ENCODE data around the gene TRMT2A.

Gene TRMT2A

DNA sequence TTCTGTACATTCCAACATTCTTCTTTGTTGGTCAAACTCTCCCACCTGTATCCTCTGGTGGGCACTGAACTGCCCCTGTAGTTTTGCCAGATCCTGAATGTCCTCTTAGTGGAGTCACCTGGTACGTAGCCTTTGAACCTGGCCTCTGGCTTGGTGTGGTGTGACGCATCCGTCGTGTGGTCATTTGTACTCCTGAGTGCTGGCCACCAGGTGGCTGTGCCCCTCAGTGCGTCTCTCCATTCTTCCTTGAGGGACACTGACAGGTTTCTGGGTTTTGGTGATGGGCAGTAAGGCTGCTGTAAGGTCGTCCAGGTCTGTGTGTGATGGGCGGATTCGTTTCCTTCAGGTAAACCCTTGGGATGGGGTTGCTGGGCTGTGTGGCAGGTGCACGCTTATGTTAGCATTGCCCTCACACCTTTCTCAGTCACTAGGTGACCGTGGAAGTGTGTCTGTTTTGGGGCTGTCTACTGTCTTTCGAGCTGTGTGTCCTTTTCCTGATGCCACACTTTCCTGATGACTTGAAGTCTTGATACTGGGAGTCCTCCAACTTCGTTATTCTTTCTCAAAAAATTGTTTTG is 14.7 kb downstream of the TRMT2A start:
- DNase-seq (ENCODE audit: low read depth): no peak

DNA sequence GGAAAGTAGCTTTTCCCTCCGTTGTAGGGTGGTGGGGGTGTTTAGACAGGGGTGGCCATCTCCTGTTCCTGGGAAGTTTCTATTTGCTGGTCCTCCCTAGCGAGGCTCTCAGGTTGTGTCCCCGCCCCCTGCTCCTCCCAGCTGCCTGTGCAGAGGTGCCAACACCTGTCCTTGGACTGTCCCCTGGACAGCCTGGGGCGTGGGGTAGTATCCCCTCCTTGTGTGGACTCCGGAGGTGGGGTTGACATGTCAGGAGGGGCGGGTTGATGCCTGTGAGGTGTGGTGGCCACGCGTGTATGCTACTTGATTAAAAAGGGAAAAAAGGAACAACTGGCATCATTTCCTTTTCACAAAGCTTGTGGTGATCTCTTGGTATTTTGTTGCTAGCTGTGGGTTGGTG is 15.4 kb downstream of the TRMT2A start:
- no peak for DNase-seq (ENCODE audit: low read depth)

DNA sequence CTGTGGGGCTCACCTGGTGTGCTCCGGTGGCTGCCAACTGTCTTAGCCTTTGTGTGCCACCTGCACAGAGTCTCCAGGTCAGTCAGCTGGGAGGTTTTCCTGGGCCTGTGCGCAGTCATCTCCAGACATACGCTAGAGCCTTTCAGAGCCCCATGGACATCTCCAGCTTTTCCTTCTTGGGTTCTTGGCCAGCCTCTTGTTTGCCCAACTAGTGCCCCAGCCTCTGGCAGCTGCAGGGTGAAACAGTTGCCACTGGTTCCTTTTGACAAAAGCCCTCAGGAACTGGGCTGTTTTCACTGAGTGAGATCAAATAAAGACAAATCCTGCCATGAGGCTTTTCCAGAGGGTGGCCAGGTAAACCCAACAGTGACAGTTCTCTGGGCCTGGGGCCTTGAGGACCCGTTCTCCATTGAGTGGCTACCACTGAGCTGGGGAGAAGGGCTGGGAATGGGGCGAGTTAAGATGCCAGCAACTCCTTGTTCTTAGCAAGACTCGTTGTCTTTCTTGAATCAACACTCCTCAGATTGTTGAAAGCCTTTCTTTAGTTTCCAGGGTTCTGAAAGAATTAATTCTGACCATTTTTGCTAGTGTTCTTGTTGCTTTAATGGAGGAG is 17.8 kb downstream of the TRMT2A start:
- DNase-seq (ENCODE audit: low read depth): no peak

DNA sequence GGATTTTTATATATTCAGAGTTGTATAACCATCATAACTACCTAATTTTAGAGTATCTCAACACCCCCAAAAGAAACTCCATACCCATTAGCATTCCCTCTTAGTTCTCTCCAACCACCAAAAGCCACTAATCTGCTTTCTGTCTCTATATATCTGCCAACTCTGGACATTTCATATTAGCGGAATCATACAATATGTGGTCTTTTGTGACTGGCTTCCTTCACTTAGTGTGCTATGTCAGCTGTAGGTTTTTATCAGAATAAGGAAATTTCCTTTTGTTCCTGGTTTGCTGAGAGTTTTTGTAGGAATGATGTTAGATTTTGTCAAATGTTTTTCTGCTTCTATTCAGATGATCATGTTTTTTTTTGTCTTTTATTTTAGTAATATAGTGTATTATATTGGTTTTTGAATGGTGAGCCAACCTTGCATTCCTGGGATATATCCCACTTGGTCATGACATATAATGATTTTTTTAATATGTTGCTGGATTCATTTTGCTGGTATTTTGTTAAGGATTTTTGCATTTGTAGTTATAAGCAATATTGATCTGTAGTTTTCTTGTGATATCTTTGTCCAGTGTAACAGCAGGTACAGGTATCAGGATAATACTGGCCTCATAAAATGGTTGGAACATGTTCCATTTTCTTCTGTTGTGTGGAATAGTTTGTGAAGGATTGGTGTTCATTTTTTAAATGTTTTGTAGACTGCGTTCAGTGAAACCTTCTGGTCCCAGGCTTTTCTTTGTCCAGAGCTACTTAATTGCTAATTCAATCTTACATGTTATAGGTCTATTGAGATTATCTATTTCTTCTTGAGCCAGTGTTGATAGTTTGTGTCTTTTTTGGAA is 20.2 kb downstream of the TRMT2A start:
- no peak for DNase-seq (ENCODE audit: low read depth)

DNA sequence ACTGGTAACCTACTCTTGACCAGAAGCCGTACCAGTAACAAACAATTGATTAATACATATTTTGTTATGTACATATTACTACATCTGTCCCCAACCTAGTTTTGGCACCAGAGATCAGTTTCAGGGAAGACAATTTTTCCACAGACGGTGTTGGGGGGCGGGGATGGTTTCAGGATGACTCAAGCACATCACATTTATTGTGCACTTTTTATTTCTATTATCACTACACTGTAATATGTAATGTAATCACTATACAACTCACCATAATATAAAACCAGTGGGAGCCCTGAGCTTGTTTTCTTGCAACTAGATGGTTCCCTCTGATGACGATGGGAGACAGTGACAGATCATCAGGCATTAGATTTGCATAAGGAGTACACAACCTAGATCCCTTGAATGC is 21.5 kb downstream of the TRMT2A start:
- no peak for DNase-seq (ENCODE audit: low read depth)

DNA sequence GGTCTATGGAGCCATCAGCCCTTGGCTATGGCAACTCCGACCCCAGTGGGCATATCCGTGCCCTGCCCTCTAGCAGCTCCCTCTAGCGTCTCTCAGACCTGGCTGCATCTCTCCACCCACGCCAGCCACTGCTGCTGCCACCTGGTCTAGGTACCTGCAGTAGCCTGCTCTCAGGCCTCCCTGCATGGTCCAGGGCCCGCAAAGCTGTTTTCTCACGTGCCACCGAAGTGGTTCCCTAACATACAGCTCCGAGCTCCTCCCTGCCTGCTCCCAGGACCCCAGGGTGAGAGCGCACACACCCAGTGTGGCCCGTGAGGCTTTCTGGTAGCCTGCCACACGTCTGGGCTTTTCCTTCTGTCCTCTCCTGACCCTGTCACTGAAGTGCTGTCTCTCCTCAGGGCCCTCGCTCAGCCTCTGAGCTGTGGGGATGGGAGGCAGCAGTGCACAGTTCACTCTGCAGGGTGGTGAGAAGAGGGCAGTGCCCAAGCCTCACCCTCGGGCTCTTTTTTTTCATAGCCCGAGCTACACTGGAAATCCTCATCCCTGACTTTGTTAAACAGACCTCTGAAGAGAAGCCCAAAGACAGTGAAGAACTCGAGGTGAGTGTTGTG is 22.7 kb downstream of the TRMT2A start:
- DNase-seq (ENCODE audit: low read depth): no peak

DNA sequence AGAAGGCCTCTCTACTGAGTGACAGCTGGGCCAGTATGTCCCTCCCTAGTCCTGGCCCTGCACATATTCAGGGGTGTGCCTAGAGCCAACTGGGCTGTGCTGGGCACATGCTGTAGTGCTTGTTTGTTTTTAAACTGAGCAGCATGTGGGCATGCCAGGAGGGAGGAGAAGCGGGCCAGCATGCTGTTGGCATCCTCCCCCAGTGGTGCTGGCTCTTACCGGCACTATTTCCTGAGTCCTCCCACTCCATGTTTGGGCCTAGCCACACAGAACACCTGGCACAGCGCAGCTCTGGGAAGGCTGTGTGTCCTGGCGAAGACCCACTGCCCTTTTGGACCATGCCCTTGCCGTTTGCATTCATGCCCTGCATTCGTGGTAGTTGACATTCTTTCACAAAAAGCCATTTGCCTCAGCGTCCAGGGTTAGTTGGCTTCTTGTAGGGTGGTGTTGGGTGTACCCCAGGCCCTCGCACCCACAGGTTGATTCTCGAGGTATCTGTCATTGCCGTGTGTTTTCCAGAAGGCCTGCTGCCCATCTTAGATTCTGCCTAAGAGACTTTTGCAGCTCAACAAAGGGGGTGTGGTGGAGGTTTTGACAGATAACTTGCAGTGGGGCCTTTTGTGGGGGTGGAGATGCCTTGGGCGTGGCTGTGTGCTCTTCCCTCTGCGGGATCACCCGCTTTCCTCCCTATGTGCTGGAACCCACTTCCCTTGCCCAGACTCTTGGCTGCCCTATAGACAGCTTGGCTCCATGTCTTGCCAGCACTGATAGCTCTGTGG is 23.4 kb downstream of the TRMT2A start:
- no peak for DNase-seq (ENCODE audit: low read depth)

DNA sequence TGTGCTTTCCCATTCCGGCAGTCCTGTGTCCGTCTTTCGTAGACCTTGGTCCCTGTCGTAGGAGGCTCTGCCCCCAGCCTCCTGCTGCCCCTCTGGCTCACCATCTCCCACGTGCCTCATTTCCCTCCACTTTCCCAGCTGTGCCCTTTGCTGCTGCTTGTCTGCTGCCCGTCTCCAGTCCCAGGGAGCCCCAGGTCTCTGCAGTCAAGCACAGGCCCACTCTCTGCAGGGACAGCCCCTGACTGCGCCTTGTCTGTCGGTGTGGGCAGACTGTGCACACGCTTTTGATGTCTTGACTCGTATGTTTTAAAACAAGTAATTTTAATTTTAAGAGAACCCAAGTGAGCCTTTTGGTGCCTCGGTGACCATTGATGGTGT is 24.6 kb downstream of the TRMT2A start:
- DNase-seq (ENCODE audit: low read depth): no peak

DNA sequence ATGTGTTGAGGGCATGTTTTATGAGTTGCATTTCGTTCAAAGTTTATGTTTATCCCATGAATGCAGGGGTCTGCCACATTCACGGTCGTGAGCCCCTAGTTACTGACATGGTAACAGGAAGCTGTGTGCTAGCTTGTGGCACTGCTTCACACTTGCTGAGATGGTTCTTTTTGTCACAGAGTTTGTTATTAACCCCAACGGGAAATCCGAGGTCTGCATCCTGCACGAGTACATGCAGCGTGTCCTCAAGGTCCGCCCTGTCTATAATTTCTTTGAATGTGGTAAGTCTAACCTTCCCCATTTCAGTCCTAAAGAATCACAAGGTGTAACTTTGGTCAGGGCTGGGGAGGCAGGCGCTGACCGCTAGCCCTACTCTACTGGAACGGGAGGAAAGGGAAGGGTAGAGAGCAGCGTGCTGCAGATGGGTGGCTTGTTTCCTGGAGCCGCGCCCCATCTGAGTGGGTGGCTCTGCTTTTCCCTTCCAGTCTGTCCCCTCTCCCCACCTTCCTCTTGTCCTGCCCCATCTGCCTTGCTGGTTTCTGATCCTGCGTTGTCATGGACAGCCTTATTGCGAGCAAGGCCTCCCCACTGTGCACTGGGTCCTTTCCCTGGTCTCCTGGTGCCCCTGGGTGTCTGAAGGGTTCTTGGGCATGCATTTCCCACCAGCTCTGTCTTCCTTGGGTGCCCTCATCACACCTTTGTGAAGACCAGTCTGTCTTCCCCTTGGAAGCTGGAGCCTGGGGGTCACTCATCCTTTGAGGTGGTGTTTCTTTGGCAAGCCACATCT is 25.1 kb downstream of the TRMT2A start:
- no peak for DNase-seq (ENCODE audit: low read depth)

DNA sequence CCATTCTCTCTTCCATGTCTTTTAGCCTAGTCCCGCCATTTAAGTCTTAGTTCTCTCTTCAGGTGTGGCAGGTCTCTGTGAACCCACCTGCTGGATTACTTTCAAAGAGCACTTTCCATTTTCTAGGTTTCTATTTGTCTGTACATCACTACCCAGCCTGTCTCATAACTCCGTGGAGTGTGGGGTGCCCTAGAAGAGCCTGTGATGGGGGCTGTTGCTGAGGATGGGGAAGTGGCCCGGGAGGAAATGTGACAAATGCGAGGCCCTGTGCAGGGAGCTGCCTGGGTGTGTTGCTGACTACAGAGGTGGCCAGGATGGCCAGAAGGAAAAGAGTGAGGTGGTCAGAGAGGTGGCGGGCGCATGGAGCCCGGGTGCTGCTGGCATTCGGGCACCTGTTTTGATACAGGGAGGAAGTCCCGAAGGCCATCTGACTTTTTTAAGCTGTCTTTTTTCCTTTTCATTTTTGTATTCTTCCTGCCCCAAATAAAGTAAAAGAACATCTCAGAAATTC is 26.2 kb downstream of the TRMT2A start:
- no peak for DNase-seq (ENCODE audit: low read depth)

DNA sequence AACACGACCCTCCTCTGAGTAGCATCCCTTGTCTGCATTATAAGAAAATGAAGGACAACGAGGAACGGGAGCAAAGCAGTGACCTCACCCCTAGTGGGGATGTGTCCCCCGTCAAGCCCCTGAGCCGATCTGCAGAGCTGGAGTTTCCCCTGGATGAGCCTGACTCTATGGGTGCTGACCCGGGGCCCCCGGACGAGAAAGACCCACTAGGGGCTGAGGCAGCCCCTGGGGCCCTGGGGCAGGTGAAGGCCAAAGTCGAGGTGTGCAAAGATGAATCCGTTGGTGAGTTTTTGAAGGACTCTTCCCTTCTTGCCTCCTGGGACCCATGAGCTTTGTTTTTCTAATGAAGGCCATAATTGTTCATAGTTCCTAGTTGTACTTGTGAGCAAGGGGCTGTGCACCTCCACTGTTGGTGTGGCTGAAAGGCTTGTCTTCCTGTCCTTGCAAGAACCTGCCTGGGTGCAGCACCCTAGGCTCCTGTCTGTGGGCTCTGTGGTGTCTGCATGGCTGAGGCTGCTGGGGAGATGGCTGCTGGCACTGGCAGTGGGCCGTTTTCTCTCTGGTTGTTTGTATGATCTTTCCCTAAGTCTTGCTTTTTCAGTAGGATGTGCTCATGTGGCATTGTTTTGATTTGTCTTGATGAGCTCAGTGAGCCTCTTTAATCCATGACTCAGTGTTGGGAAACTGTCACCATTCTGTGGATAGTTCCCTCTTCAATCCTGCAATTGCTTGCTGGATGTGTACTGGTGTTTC is 26.9 kb downstream of the TRMT2A start:
- DNase-seq (ENCODE audit: low read depth): no peak

DNA sequence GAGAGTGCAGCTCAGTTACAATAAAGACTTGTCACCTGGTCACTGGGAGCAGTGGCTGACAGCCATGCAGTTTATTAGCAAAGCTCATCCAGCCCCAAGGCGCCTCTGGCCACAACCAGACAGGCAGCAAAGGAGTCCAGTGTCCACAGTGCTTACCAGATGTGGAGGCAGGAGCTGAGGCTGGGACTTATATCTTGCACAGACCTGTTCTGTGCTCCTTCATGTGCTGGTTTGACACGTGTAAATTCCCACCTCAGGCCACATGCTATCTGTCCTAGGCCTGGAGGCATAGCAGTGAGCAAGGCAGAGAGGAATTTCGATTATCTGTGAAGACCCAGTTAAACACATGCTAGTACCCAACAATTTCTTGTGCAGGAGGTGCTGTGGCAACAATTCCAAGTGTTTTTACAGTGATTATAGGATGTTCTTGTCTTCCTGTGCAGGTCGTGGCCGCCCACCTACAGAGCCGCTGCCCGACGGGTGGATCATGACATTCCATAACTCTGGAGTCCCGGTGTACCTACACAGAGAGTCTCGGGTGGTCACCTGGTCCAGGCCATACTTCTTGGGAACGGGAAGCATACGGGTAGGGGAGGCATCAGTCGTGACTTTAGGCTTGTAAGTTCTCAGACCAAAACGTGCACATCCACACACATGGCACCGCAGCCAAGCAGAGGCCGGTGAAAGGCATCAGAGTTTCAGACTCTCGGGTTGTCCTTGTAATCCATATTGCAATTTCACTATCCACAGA is 27.6 kb downstream of the TRMT2A start:
- DNase-seq (ENCODE audit: low read depth): no peak

DNA sequence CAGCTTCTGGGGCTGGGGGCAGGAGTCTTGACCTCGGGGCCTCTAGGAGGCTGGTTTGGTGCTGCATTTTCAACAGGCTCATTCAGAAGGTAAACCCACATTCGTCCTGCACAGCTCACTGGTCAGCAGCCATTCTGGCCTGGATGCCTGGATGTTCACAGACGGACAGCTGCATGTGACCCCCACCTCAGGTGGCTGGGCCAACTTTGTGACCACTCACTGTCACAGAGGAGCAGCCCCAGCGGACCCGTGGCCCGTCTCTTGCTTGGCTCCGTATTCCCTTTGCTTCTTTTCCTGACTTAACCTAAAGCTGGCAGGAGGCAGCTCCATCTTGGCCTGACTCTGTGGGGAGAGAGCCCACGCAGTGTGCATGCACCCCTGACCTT is 28.8 kb downstream of the TRMT2A start:
- DNase-seq (ENCODE audit: low read depth): no peak

DNA sequence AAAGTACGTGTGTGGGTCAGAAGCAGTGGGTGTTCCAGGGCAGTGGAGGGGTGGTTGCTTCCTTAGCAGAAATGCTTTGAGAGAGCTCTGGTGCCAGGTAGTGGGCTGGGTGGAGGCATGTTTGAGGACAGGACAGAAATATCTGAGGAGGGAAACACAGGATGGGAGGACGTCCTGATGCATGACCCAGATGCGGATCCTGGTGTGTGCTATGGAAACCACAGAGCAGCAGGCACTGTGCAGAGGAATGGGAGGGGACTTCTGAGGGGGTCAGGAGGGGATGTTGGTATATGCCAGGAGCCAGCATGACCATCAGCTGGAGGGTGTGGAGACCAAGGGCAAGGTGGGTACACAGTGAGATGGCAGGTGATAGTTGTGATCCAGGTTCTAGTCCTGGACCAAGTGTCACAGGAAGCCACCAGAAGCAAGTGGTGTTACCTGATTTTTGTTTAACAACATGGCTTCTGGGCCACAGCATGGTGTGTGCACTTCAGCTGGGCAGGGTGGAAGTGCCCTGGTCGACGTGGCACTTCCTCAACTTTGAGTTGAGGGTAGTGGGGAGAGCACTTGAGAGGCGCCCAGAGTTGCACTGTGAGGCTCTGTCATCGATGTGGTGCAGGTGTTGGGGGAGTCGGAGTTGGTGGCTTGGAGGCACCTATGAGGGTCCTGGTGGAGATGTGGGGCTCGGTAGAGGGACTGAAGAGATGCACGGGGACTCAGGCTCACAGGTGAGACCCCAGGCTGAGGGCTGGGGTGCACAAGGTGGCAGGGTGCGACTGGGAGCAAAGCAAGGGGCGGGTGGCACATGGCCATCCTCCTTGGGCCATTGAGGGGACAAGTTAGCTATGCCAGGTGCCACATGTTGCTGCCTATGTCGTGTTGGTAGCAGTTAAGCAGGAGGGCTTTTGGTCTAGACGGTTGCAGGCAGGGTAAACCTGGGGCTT is 29.4 kb downstream of the TRMT2A start:
- no peak for DNase-seq (ENCODE audit: low read depth)

DNA sequence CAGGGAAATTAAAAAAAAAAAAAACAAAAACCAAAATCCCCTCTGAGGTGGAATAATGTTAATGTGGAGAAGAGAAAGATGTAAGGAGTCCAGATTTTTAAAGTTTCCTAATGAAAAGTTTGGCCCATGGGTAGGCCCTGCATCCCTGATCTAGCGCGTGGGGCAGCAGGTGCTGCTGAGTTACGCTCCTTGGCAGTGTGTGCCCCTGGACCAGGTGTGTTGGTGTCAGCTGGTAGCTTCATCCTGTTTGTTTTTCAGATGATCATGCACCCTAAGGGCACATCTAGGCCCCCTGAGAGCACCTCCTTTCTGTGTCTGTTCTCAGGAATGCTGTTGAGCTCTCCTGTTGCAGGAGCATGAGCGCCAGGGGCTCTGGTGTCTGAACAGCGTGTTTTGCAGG is 30.3 kb downstream of the TRMT2A start:
- DNase-seq (ENCODE audit: low read depth): no peak

DNA sequence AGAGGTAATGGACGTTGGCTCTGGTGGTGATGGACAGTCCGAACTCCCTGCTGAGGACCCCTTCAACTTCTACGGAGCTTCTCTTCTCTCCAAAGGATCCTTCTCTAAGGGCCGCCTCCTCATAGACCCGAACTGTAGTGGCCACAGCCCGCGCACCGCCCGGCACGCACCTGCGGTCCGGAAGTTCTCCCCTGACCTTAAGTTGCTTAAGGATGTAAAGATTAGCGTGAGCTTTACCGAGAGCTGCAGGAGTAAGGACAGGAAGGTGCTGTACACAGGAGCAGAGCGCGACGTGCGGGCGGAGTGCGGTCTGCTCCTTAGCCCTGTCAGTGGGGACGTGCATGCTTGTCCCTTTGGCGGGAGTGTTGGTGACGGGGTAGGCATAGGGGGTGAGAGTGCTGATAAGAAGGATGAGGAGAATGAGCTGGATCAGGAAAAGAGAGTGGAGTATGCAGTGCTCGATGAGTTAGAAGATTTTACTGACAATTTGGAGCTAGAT is 30.9 kb downstream of the TRMT2A start:
- no peak for DNase-seq (ENCODE audit: low read depth)

DNA sequence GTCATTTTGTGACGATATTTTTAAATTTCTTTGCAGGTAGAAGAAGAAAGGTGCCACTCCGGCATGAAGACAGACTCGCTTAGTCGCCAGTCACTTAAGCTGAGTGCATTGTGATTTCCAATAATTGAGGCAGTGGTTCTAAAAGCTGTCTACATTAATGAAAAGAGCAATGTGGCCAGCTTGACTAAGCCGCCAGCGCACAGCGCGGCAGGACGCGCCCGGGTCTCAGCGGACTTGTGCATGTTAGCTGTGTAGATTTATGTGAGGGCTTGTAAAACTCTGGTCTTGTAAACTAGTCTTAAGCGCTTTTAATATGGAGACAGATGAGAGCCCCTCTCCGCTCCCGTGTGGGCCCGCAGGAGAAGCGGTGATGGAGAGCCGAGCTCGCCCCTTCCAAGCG is 31.4 kb downstream of the TRMT2A start:
- no peak for DNase-seq (ENCODE audit: low read depth)

Data from fibroblast of the conjunctiva (primary cell).